GM19467 (cell line): ENCODE measurements around the gene TEPSIN.

Source experiments
- ATAC-seq: cut with Tn5 transposase; IDR thresholded peaks from one replicate; pipeline ENCODE4 v1.9.1; 2021; ENCODE audit warnings: mild to moderate bottlenecking, moderate library complexity; ENCODE audit not compliant: unreplicated experiment

Gene TEPSIN

GRCh38 chr17:81250286-81251093, 11.6 kb upstream of the TEPSIN start:
- no peak for ATAC-seq

GRCh38 chr17:81249223-81250040, 10.6 kb upstream of the TEPSIN start:
- ATAC-seq, result no peak

GRCh38 chr17:81248649-81249048, 9.8 kb upstream of the TEPSIN start:
- no peak for ATAC-seq

GRCh38 chr17:81247339-81247990, 8.6 kb upstream of the TEPSIN start:
- no peak for ATAC-seq

- ATAC-seq, result no peak
These were observed 8.0 kb upstream of the TEPSIN start for GRCh38 chr17:81246679-81247338.

GRCh38 chr17:81246343-81246670, 7.5 kb upstream of the TEPSIN start:
- no peak for ATAC-seq

- ATAC-seq, result no peak
These were observed 6.9 kb upstream of the TEPSIN start for GRCh38 chr17:81245665-81246342.

- no peak for ATAC-seq
These were observed 6.3 kb upstream of the TEPSIN start for GRCh38 chr17:81245024-81245664.

GRCh38 chr17:81244358-81245023, 5.6 kb upstream of the TEPSIN start:
- no peak for ATAC-seq

GRCh38 chr17:81243333-81243664, 4.4 kb upstream of the TEPSIN start:
- no peak for ATAC-seq

- no peak for ATAC-seq
These were observed 3.8 kb upstream of the TEPSIN start for GRCh38 chr17:81242421-81243332.

- ATAC-seq, result no peak
These were observed 3.0 kb upstream of the TEPSIN start for GRCh38 chr17:81241648-81242420.

GRCh38 chr17:81241203-81241602, 2.3 kb upstream of the TEPSIN start:
- no peak for ATAC-seq

GRCh38 chr17:81240761-81241160, 1.9 kb upstream of the TEPSIN start:
- no peak for ATAC-seq

- no peak for ATAC-seq
These were observed 1.1 kb upstream of the TEPSIN start for GRCh38 chr17:81239714-81240555.

- ATAC-seq, result no peak
These were observed 403 bp downstream of the TEPSIN start for GRCh38 chr17:81238490-81238814.
